Lower leg skin (tissue), 4 donors: Measurements from ENCODE around the gene SENP3. TPM values are rescaled to one million over a fixed set of nuclear protein-coding genes. Genes with fewer than 3 reads are reported as not detected.
A peak's percentile ranks its signal among the peaks of the same experiment; 100 is the strongest.

Source experiments
- DNase-seq, 2 donors: peaks; one replicate each; pipeline ENCODE4 v3.0.0-alpha.2; 2019; ENCODE audit warnings: low spot score in 2 of 2
- H3K4me3 ChIP-seq: fragments of 200-600 bp; sonication (generic); 2 replicates; pipeline ENCODE4 v1.5.1; 2017; ENCODE audit warnings: mild to moderate bottlenecking, low read depth; ENCODE audit not compliant: poor library complexity, severe bottlenecking
- CTCF ChIP-seq, 3 donors: fragments of 450-650 bp; IDR thresholded peaks; one replicate each; pipeline ENCODE4 v1.5.1; 2016; ENCODE audit warnings: antibody characterized with exemption in 3 of 3, mild to moderate bottlenecking in 3 of 3, moderate library complexity in 2 of 3
- POLR2A ChIP-seq, 2 donors: fragments of 450-650 bp; IDR thresholded peaks; one replicate each; pipeline ENCODE4 v1.6.1; 2016 to 2017; ENCODE audit warnings: antibody characterized with exemption in 2 of 2, mild to moderate bottlenecking in 1 of 2, moderate library complexity in 1 of 2
- WGBS, 2 donors: methylation state at CpG; one replicate each; pipeline ENCODE4 v1.1.5; 2018; 5-methylcytosine and 5-hydroxymethylcytosine counted together
- intact Hi-C: fragments of 100-400 bp; cut with DNase I; formaldehyde crosslinking; loops from one replicate; pipeline ENCODE4 v1.15.0; 2023; ENCODE audit warnings: low total_unique reads
- total RNA-seq, 4 donors: library from RNA; depleted of rRNA; stranded (reverse); fragments of >200 nt; gene quantifications; one replicate each; pipeline ENCODE4 v1.1.0, GENCODE V29; 2016

SENP3 gene
- total RNA-seq, 4 donors from 2014 or later = 39.5 to 53.0 (median 48.7) TPM

- WGBS, 2 donors = 1% methylated on average over 32 of the region's 32 CpGs
- intact Hi-C loops = loop anchor here (10.0 kb wide), 1 partner anchor 126 kb away; the partner anchor contains the start of genes FGF11 and TMEM102
- H3K4me3 ChIP-seq = peak overlapping the region; percentile 74
- TF ChIP-seq POLR2A (IDR thresholded peaks at IDR 0.05) (no peak), CTCF (IDR thresholded peaks at IDR 0.05) (peak in 2 of 3 donors; percentile 63 to 94)
- peak; percentile 87 to 99 for DNase-seq
Measured at GRCh38 chr17:7561028-7561575, 617 bp upstream of the SENP3 start.

GRCh38 chr17:7562208-7562605 is 488 bp downstream of the SENP3 start:
- TF ChIP-seq POLR2A (IDR thresholded peaks at IDR 0.05) (no peak), CTCF (IDR thresholded peaks at IDR 0.05) (no peak)
- no peak for DNase-seq
- WGBS, 2 donors = 1 to 3% methylated on average over 9 to 14 of the region's 28 CpGs
- peak overlapping the region; percentile 74 for H3K4me3 ChIP-seq
- intact Hi-C loops = loop anchor here (10.0 kb wide), 1 partner anchor 127 kb away; the partner anchor contains the start of genes FGF11 and TMEM102

GRCh38 chr17:7563115-7563869 is 1.6 kb downstream of the SENP3 start:
- DNase-seq = no peak
- intact Hi-C loops = loop anchor here (10.0 kb wide), 1 partner anchor 128 kb away; the partner anchor contains the start of genes FGF11 and TMEM102
- TF ChIP-seq CTCF (IDR thresholded peaks at IDR 0.05) = no peak
- no peak overlapping the region for H3K4me3 ChIP-seq
- 86 to 87% methylated on average over 29 to 30 of the region's 30 CpGs for WGBS, 2 donors

- WGBS, 2 donors = 84 to 85% methylated on average over 5 of the region's 5 CpGs
- no peak for TF ChIP-seq POLR2A (IDR thresholded peaks at IDR 0.05)
- no peak for TF ChIP-seq CTCF (IDR thresholded peaks at IDR 0.05)
- no peak for DNase-seq
- H3K4me3 ChIP-seq = no peak overlapping the region
- intact Hi-C loops = loop anchor here (10.0 kb wide), 1 partner anchor 135 kb away; the partner anchor contains the start of genes FGF11 and TMEM102
Measured at GRCh38 chr17:7569571-7569970, 7.9 kb downstream of the SENP3 start.

- no peak for DNase-seq
- no peak overlapping the region for H3K4me3 ChIP-seq
- no peak for TF ChIP-seq CTCF (IDR thresholded peaks at IDR 0.05)
- 93 to 95% methylated on average over 10 of the region's 10 CpGs for WGBS, 2 donors
- intact Hi-C loops = loop anchor here (5.0 kb wide), 1 partner anchor 538 kb away; no protein-coding TSS in a partner anchor
Measured at GRCh38 chr17:7570351-7570750, 8.6 kb downstream of the SENP3 start.
